ENCODE data around the gene OR5B12.

Gene OR5B12

DNA sequence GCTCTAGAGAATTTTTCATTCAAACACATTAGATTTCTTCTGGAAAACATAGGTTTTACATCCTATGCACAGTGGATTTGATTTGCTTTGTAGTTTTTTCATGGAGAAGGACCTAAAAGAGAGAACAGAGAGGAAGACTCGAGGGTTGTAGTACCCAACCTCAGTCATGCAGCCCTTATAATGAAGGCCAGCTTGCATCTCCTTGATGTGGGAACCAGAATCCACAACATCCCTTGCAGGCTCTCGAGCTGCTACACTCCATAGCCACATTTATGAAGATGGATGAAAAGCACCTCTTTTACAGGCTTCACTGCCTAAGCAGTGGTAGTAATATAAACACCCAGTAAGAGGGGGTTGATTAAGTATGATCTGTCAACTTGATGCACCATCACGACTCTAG, 9.5 kb upstream of the OR5B12 start:
- TF ChIP-seq, protein P1, sequence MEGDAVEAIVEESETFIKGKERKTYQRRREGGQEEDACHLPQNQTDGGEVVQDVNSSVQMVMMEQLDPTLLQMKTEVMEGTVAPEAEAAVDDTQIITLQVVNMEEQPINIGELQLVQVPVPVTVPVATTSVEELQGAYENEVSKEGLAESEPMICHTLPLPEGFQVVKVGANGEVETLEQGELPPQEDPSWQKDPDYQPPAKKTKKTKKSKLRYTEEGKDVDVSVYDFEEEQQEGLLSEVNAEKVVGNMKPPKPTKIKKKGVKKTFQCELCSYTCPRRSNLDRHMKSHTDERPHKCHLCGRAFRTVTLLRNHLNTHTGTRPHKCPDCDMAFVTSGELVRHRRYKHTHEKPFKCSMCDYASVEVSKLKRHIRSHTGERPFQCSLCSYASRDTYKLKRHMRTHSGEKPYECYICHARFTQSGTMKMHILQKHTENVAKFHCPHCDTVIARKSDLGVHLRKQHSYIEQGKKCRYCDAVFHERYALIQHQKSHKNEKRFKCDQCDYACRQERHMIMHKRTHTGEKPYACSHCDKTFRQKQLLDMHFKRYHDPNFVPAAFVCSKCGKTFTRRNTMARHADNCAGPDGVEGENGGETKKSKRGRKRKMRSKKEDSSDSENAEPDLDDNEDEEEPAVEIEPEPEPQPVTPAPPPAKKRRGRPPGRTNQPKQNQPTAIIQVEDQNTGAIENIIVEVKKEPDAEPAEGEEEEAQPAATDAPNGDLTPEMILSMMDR (conservative IDR thresholded peaks at IDR 0.05), result no peak
- TF ChIP-seq ZFX (IDR thresholded peaks at IDR 0.05), result no peak
- H3K27ac ChIP-seq, result no peak overlapping the region

DNA sequence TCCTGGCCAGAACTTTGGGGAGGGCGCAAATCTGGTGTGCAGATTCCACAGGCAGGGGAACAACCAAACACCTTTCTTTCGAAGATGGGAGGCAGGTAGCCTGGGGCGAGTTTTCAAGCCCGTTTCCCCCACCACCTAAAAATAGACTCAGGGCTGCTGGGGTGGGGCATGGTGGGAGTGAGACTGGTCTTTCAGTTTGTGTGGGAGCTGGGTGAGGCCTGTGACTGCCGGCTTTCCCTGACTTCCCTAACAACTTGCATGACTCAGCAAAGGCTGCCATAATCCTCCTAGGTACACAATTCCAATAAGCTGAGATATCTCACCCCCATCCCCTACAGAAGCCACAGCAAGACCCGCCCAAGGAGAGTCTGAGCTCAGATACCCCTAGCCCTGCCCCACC, 4.3 kb upstream of the OR5B12 start:
- TF ChIP-seq, protein P1 (conservative IDR thresholded peaks at IDR 0.05), result no peak
- TF ChIP-seq ZFX (IDR thresholded peaks at IDR 0.05), result no peak

DNA sequence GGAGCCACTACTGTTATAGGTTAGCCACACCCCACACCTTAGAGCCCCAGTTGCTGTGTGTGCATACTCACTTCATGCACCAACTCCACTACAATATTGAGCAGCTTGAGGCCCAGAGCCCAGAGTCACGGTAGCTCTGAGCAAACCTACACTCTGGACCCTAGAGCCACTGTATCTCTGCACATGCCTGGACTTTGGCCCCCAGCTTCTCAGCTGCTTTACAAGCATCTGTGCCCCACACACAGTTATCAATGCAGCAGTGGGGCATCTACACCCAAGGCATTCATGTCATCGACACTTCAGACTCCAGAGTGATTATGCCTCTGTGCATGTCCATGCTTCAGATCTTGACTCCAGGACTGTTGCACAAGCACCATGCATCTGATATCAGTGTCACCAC, 2.3 kb upstream of the OR5B12 start:
- H3K27ac ChIP-seq, result no peak overlapping the region
- no peak for TF ChIP-seq ZFX (IDR thresholded peaks at IDR 0.05)
- TF ChIP-seq, protein P1 (conservative IDR thresholded peaks at IDR 0.05), result no peak

More for the DNA sequence above, 4.3 kb upstream of the OR5B12 start:
- H3K27ac ChIP-seq, result no peak overlapping the region; the same call in 1 of the 2 replicates

DNA sequence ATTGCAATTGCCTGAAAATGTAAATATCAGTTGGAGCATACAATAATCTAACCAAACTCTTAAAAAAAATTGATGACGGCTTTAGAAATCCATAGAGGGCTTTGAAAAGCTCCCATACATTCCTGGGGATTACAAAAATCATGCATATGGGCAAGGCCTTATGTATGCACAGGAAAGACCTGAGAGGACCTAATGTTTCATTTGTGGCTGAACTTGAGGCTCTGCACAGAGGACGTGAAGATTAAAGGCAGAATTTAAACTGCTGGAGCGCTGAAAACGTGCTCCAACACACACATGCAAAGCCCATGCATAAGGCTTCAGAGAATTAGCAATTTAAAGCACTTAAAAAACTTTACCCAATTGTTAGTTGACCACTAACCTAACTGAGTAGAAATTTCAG, 3.5 kb downstream of the OR5B12 start:
- TF ChIP-seq, protein P1 (conservative IDR thresholded peaks at IDR 0.05), result no peak
- no peak for TF ChIP-seq ZFX (IDR thresholded peaks at IDR 0.05)
- H3K27ac ChIP-seq, result no peak overlapping the region

DNA sequence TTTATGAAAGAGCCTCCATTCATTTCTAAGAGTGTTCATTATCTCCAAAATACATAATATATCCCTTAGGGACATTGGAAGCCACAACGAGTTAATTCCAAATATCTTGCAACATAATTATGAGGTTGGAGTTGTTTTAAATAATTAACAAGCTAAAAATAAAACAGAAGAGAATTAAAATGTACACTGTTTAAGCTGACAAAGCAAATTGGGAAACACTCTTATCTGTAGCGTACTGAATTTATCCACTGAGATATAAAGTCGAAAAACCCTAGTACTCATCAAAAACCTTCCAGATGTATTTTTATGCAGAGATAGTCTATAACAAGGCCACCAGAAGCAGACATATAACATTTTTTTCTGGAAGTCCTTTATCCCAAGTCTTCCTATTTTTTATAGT, 7.8 kb downstream of the OR5B12 start:
- TF ChIP-seq ZFX (IDR thresholded peaks at IDR 0.05), result no peak
- TF ChIP-seq, protein P1 (conservative IDR thresholded peaks at IDR 0.05), result no peak
- H3K27ac ChIP-seq, result no peak overlapping the region

DNA sequence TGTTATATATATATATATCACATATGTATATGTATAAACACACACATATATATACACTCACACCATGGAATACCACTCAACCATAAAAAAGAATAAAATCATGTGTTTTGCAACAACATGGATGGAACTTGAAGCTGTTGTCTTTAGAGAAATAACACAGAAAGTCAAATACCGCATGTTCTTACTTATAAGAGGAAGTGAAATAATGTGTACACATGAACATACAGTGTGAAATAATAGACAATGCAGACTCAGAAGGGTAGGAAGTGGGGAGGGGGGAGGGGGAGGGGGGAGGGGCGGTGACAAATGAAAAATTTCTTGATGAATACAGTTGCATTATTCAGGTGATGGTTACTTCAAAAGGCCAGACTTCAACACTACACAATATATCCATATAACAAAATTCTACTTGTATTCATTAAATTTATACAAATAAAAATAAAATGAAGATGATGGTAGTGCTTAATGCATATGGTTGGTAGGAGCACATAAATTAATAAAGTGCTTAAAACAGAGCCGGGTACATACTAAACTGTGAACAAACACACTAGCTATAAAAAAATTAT, 8.3 kb downstream of the OR5B12 start:
- no peak overlapping the region for H3K27ac ChIP-seq
- TF ChIP-seq, protein P1 (conservative IDR thresholded peaks at IDR 0.05), result no peak
- no peak for TF ChIP-seq ZFX (IDR thresholded peaks at IDR 0.05)

DNA sequence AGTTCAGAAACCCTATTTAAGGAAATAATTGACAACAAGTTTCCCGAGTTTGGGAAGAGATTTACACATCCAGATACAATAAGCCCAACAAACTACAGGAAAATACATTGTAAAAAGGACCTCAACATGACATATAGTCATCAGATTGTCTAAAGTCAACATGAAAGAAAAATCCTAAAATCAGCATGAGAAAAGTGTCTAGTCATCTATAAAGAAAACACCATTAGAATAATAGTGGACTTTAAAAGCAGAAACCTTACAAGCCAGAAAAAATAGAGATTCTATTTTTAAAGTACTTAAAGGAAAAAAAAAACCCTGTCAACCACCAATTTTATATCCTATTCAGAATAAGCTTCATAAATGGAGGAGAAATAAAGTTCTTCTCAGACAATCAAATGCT, 12.8 kb downstream of the OR5B12 start:
- TF ChIP-seq, protein P1 (conservative IDR thresholded peaks at IDR 0.05), result no peak
- no peak for TF ChIP-seq ZFX (IDR thresholded peaks at IDR 0.05)
- H3K27ac ChIP-seq, result no peak overlapping the region
